Ovary (tissue), 9 donors: ENCODE measurements around the gene SLC16A9. TPM values are rescaled to one million over a fixed set of nuclear protein-coding genes. Genes with fewer than 3 reads are reported as not detected.

Experiments
- DNase-seq, 5 donors: peaks; one replicate each; pipeline ENCODE4 v3.0.0-alpha.2; 2019 to 2020
- H3K27ac ChIP-seq, 2 donors: fragments of 200-600 bp; one replicate each; pipeline versions ENCODE4 v1.5.1 to v1.8.0; 2019 to 2022
- H3K27me3 ChIP-seq: fragments of 200-600 bp; one replicate; pipeline ENCODE4 v1.8.0; 2022
- H3K36me3 ChIP-seq: fragments of 200-600 bp; sonication (generic); one replicate; pipeline ENCODE4 v1.5.1; 2019
- H3K4me1 ChIP-seq: one replicate; pipeline ENCODE4 v1.8.1; 2013; ENCODE audit warnings: mild to moderate bottlenecking, moderate library complexity; ENCODE audit not compliant: insufficient read depth
- H3K4me3 ChIP-seq: fragments of 200-600 bp; sonication (generic); one replicate; pipeline ENCODE4 v1.5.1; 2017
- H3K9me3 ChIP-seq, 2 donors: fragments of 200-600 bp in 1 of 2; sonication (generic) in 1 of 2; one replicate each; pipeline versions ENCODE4 v1.5.1 to v1.8.1; 2013 to 2019; ENCODE audit warnings: mild to moderate bottlenecking in 1 of 2, moderate library complexity in 1 of 2
- CTCF ChIP-seq, 3 donors: fragments of 450-650 bp in 2 of 3; fragments of 200-600 bp in 1 of 3; IDR thresholded peaks; one replicate each; pipeline versions ENCODE4 v1.5.1 to v1.8.0; 2016 to 2022; ENCODE audit warnings: antibody characterized with exemption in 3 of 3, mild to moderate bottlenecking in 1 of 3
- EP300 ChIP-seq: sonication (generic); formaldehyde crosslinking; IDR thresholded peaks from one replicate; pipeline ENCODE4 v1.6.1; 2017; ENCODE audit warnings: antibody characterized with exemption
- POLR2A ChIP-seq: fragments of 450-650 bp; IDR thresholded peaks from one replicate; pipeline ENCODE4 v1.6.1; 2017; ENCODE audit warnings: antibody characterized with exemption, mild to moderate bottlenecking, moderate library complexity
- WGBS, 3 donors: extraction: QIAGEN DNeasy Blood & Tissue Kit in 1 of 3; methylation state at CpG; one replicate each; pipeline versions ENCODE4 v1.1.5 to v1.1.7; 2013 to 2017; 5-methylcytosine and 5-hydroxymethylcytosine counted together
- intact Hi-C, 4 donors: fragments of 100-400 bp; cut with DNase I; formaldehyde crosslinking; loops; one replicate each; pipeline versions ENCODE4 v1.11.0 to v1.15.1; 2022 to 2023
- polyA plus RNA-seq, 2 donors: library from polyadenylated mRNA; stranded (reverse); fragments of 200-250 nt in 1 of 2; fragments of 350-450 nt in 1 of 2; fragmentation: Illumina TruSeq in 1 of 2; extraction: RNeasy Lipid Tissue Mini Kit (QIAGEN cat#74804) in 1 of 2; gene quantifications; one replicate each; pipeline ENCODE4 v1.2.3, GENCODE V29; 2013 to 2014
- total RNA-seq, 7 donors: library from RNA; depleted of rRNA in 2 of 7; stranded (reverse); fragments of >200 nt in 2 of 7; fragmentation: NEBNext Ultra II Directional in 3 of 7; extraction: Animal tissue kit (Norgen Biotek cat#: 25700) in 3 of 7; gene quantifications; one replicate each; pipeline versions ENCODE4 v1.1.0 to v1.2.4, GENCODE V29; 2016 to 2023
- donor health status: DM: no; HTN: no; CAD: no; lungs with moderate emphysema.
- donor health status: DM: no; HTN: no; CAD: no.
- donor health status: Bipolar disorder and iron deficiency.
- donor health status: DM: yes; HTN: yes; CAD: no.
- donor health status: DM: no; HTN: no; CAD: no.
- donor health status: DM: yes; HTN: yes; CAD: no.

SLC16A9 gene
- total and polyA plus RNA-seq, 9 donors: 8.1 to 41.5 (median 30.7) TPM

GRCh38 chr10:59627366-59628018 lies 82.2 kb downstream of the SLC16A9 start:
- Histone ChIP-seq H3K4me1 (no peaks in the 10 kb centered on the region), H3K27me3 (no peaks in the 10 kb centered on the region), H3K36me3 (no peaks in the 10 kb centered on the region), H3K27ac (no peak overlapping the region), H3K4me3 (no peak overlapping the region), H3K9me3 (no peaks in the 10 kb centered on the region)
- intact Hi-C loops: loop anchor here in 3 of 4 donors (2.0 to 10.0 kb wide), 9 partner anchors 177 to 577 kb away; partner anchors contain the start of gene CCDC6 (in 2 of the 3)
- TF ChIP-seq EP300 (no peak), POLR2A (no peak), CTCF (IDR thresholded peaks at IDR 0.05) (no peak)
- no peak for DNase-seq
- 75 to 90% (median 86%) methylated on average over 4 of the region's 4 CpGs for WGBS, 3 donors

GRCh38 chr10:59626523-59626869 lies 83.2 kb downstream of the SLC16A9 start:
- 50 to 64% (median 62%) methylated on average over 3 of the region's 3 CpGs for WGBS, 3 donors
- Histone ChIP-seq H3K27me3 (no peaks in the 10 kb centered on the region), H3K36me3 (no peaks in the 10 kb centered on the region), H3K4me3 (no peak overlapping the region), H3K9me3 (no peaks in the 10 kb centered on the region), H3K4me1 (no peaks in the 10 kb centered on the region), H3K27ac (no peak overlapping the region)
- intact Hi-C loops: loop anchor here in 3 of 4 donors (2.0 to 10.0 kb wide), 9 partner anchors 178 to 578 kb away; partner anchors contain the start of gene CCDC6 (in 2 of the 3)
- no peak for TF ChIP-seq EP300
- no peak for TF ChIP-seq POLR2A
- TF ChIP-seq CTCF (IDR thresholded peaks at IDR 0.05): no peak
- no peak for DNase-seq

GRCh38 chr10:59625721-59626522 lies 83.7 kb downstream of the SLC16A9 start:
- peak in 4 of 5 donors; percentile 33 to 52 (median 40) for DNase-seq
- intact Hi-C loops: loop anchor here in 3 of 4 donors (2.0 to 10.0 kb wide), 9 partner anchors 179 to 579 kb away; partner anchors contain the start of gene CCDC6 (in 2 of the 3)
- TF ChIP-seq CTCF (IDR thresholded peaks at IDR 0.05) (peak; percentile 73 to 95 (median 89)), POLR2A (no peak)
- peak overlapping the region in 1 of 2 donors; percentile 42 for H3K27ac ChIP-seq
- no peaks in the 10 kb centered on the region for H3K4me1 ChIP-seq
- WGBS, 3 donors: 3 to 6% (median 4%) methylated on average over 8 of the region's 8 CpGs
- no peaks in the 10 kb centered on the region for H3K9me3 ChIP-seq
- H3K4me3 ChIP-seq: no peak overlapping the region
- no peaks in the 10 kb centered on the region for H3K27me3 ChIP-seq
- no peaks in the 10 kb centered on the region for H3K36me3 ChIP-seq

- 84 to 94% (median 91%) methylated on average over 8 of the region's 8 CpGs for WGBS, 3 donors
Measured at GRCh38 chr10:59624951-59625350, 84.7 kb downstream of the SLC16A9 start.

More at GRCh38 chr10:59624951-59625350, 84.7 kb downstream of the SLC16A9 start:
- H3K4me1 ChIP-seq: no peaks in the 10 kb centered on the region
- H3K27ac ChIP-seq: no peak overlapping the region
- H3K36me3 ChIP-seq: no peaks in the 10 kb centered on the region
- no peak overlapping the region for H3K4me3 ChIP-seq
- no peaks in the 10 kb centered on the region for H3K27me3 ChIP-seq
- TF ChIP-seq CTCF (IDR thresholded peaks at IDR 0.05) (no peak), EP300 (no peak), POLR2A (no peak)
- intact Hi-C loops: loop anchor here in 3 of 4 donors (5.0 to 10.0 kb wide), 8 partner anchors 180 to 580 kb away; partner anchors contain the start of gene CCDC6 (in 2 of the 3)
- DNase-seq: no peak
- no peaks in the 10 kb centered on the region for H3K9me3 ChIP-seq
